Activated CD8-positive, alpha-beta T cell treated with anti-CD3 and anti-CD28 coated beads for 36 hours (primary cell): ENCODE data around the gene DGKI. TPM values are rescaled to one million over a fixed set of nuclear protein-coding genes. Genes with fewer than 3 reads are reported as not detected.

Source experiments
- ATAC-seq: fragments of 200-7000 bp; cut with Tn5 transposase; one replicate; pipeline ENCODE4 v1.10.0; 2021; ENCODE audit warnings: mild to moderate bottlenecking, moderate library complexity
- CTCF ChIA-PET: fragments of 350-600 bp; sonication (Branson Sonifier 250); formaldehyde crosslinking; loops from one replicate; lab custom pipeline; 2021; ENCODE audit warnings: antibody characterized with exemption; lab: Charles Lee
- POLR2A ChIA-PET: fragments of 350-600 bp; sonication (Branson Sonifier 250); formaldehyde crosslinking; loops from one replicate; lab custom pipeline; 2021; ENCODE audit warnings: antibody characterized with exemption; lab: Charles Lee
- DNase-seq: peaks from one replicate; pipeline ENCODE4 v3.0.0-alpha.2; 2020
- H3K27ac Mint-ChIP-seq: one replicate; pipeline ENCODE4 v1.8.0; 2021; ENCODE audit warnings: mild to moderate bottlenecking, mixed read lengths
- H3K27me3 Mint-ChIP-seq: one replicate; pipeline ENCODE4 v1.8.0; 2021; ENCODE audit warnings: mixed read lengths
- H3K36me3 Mint-ChIP-seq: one replicate; pipeline ENCODE4 v1.8.0; 2021; ENCODE audit warnings: low read depth, mixed read lengths
- H3K4me1 Mint-ChIP-seq: one replicate; pipeline ENCODE4 v1.8.0; 2021; ENCODE audit warnings: low read depth, mixed read lengths
- H3K4me3 Mint-ChIP-seq: one replicate; pipeline ENCODE4 v1.8.0; 2021; ENCODE audit warnings: mild to moderate bottlenecking, moderate library complexity, mixed read lengths
- H3K9me3 Mint-ChIP-seq: one replicate; pipeline ENCODE4 v1.8.0; 2021; ENCODE audit warnings: mixed read lengths
- intact Hi-C: fragments of 100-400 bp; cut with micrococcal nuclease; formaldehyde crosslinking; loops from one replicate; pipeline ENCODE4 v1.10.0; 2022
- total RNA-seq, 2 experiments: library from RNA; stranded (reverse); gene quantifications; one replicate each; pipeline ENCODE4 v1.2.3, GENCODE V29; 2021
- TF ChIP-seq, protein P1 (sequence below): fragments of 200-600 bp; IDR thresholded peaks from one replicate; pipeline ENCODE4 v1.8.0; 2022; ENCODE audit warnings: antibody characterized with exemption, mild to moderate bottlenecking

The DGKI gene
- total RNA-seq, 2 experiments from 2014 or later: 0.38 to 0.65 TPM

- Mint-ChIP-seq H3K27me3 (no peaks in the 10 kb centered on the region), H3K4me1 (no peaks in the 10 kb centered on the region), H3K9me3 (peaks cover 9% of the 10 kb centered on the region), H3K4me3 (no peak overlapping the region), H3K36me3 (no peaks in the 10 kb centered on the region), H3K27ac (no peak overlapping the region)
- ATAC-seq (no peak), DNase-seq (no peak)
- POLR2A ChIA-PET: no interaction called here
- TF ChIP-seq, protein P1, sequence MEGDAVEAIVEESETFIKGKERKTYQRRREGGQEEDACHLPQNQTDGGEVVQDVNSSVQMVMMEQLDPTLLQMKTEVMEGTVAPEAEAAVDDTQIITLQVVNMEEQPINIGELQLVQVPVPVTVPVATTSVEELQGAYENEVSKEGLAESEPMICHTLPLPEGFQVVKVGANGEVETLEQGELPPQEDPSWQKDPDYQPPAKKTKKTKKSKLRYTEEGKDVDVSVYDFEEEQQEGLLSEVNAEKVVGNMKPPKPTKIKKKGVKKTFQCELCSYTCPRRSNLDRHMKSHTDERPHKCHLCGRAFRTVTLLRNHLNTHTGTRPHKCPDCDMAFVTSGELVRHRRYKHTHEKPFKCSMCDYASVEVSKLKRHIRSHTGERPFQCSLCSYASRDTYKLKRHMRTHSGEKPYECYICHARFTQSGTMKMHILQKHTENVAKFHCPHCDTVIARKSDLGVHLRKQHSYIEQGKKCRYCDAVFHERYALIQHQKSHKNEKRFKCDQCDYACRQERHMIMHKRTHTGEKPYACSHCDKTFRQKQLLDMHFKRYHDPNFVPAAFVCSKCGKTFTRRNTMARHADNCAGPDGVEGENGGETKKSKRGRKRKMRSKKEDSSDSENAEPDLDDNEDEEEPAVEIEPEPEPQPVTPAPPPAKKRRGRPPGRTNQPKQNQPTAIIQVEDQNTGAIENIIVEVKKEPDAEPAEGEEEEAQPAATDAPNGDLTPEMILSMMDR: no peak
- CTCF ChIA-PET: interaction anchor here (0.9 kb wide), 1 partner anchor 11 kb away, joined by 3 read pairs; no protein-coding TSS in a partner anchor
- intact Hi-C loops: no loop called here
Measured at GRCh38 chr7:137492889-137493288, 353.9 kb downstream of the DGKI start.

DNA sequence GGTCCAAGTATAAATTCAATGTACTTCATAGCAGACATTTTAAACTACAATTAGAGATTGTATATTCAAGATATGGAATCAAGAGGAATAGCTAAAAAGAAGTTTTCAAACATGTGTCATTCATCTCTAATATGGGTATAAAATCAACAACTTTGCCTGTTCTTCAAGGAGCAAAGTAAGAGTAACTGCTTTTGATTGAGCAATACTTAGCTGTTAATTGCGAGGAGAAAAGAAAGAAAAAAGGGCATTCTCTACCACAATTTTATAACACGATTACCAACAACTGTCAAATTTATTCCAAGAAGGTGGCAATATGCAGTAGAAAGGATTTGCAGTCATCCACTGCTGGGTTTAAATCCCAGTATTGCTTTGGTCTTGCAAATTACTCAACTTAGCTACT is 356.9 kb downstream of the DGKI start:
- H3K4me1 Mint-ChIP-seq: no peaks in the 10 kb centered on the region
- ATAC-seq (no peak), DNase-seq (no peak)
- TF ChIP-seq, protein P1: no peak
- H3K27me3 Mint-ChIP-seq: no peaks in the 10 kb centered on the region
- H3K36me3 Mint-ChIP-seq: no peaks in the 10 kb centered on the region
- CTCF ChIA-PET: no interaction called here
- intact Hi-C loops: no loop called here
- H3K9me3 Mint-ChIP-seq: peaks cover 7% of the 10 kb centered on the region
- POLR2A ChIA-PET: no interaction called here
- no peak overlapping the region for H3K4me3 Mint-ChIP-seq
- H3K27ac Mint-ChIP-seq: no peak overlapping the region

- H3K36me3 Mint-ChIP-seq: no peaks in the 10 kb centered on the region
- ATAC-seq (no peak), DNase-seq (no peak)
- no peaks in the 10 kb centered on the region for H3K27me3 Mint-ChIP-seq
- no peak overlapping the region for H3K27ac Mint-ChIP-seq
- no peaks in the 10 kb centered on the region for H3K9me3 Mint-ChIP-seq
- no peak overlapping the region for H3K4me3 Mint-ChIP-seq
- TF ChIP-seq, protein P1: no peak
- intact Hi-C loops: no loop called here
- POLR2A ChIA-PET: no interaction called here
- CTCF ChIA-PET: no interaction called here
- H3K4me1 Mint-ChIP-seq: no peaks in the 10 kb centered on the region
Measured at GRCh38 chr7:137488038-137488437, 358.7 kb downstream of the DGKI start.

DNA sequence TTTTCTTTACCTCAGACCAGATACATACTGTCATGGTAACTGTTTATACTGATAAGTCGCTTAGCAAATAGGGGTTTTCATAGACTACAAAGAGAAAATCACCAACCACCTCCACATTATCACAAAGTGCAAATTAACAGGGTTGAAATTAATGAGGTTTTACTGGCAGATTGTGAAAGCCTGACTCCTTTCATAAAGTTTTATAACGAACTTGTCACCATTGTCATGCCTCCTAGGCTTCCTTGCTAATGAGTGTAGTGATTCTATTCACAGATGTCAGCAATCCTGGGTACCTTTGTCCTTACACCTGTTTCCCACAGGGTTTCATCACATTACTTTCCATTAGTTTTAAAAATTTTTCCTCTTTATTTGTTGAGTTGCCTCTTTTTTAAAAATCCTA is 361.0 kb downstream of the DGKI start:
- no peaks in the 10 kb centered on the region for H3K36me3 Mint-ChIP-seq
- CTCF ChIA-PET: interaction anchor here (0.7 kb wide), 1 partner anchor 1326 kb away, joined by 3 read pairs; no protein-coding TSS in a partner anchor
- H3K27ac Mint-ChIP-seq: no peak overlapping the region
- H3K4me3 Mint-ChIP-seq: no peak overlapping the region
- ATAC-seq: no peak
- POLR2A ChIA-PET: no interaction called here
- H3K4me1 Mint-ChIP-seq: no peaks in the 10 kb centered on the region
- H3K27me3 Mint-ChIP-seq: no peaks in the 10 kb centered on the region
- no peak for DNase-seq
- TF ChIP-seq, protein P1: no peak
- no peaks in the 10 kb centered on the region for H3K9me3 Mint-ChIP-seq
- intact Hi-C loops: no loop called here

- H3K36me3 Mint-ChIP-seq: no peaks in the 10 kb centered on the region
- H3K27me3 Mint-ChIP-seq: no peaks in the 10 kb centered on the region
- H3K4me3 Mint-ChIP-seq: no peak overlapping the region
- H3K9me3 Mint-ChIP-seq: no peaks in the 10 kb centered on the region
- H3K4me1 Mint-ChIP-seq: no peaks in the 10 kb centered on the region
- no peak for DNase-seq
- intact Hi-C loops: no loop called here
- no peak overlapping the region for H3K27ac Mint-ChIP-seq
- CTCF ChIA-PET: no interaction called here
- TF ChIP-seq, protein P1: no peak
- ATAC-seq: no peak
- POLR2A ChIA-PET: no interaction called here
Measured at GRCh38 chr7:137484326-137484725, 362.4 kb downstream of the DGKI start.
